Mucosa of stomach (tissue), 1 donor: ENCODE results near the gene ZNF839.
"Not testable (repeated sequence)": the region's sequence is repeated elsewhere in the genome, so short reads cannot be mapped to it uniquely, and the experiment has no call there.

Experiments
- H3K27me3 ChIP-seq: one replicate; pipeline ENCODE4 v1.7.0; 2013; ENCODE audit warnings: mild to moderate bottlenecking, low read length; ENCODE audit not compliant: control insufficient read depth, insufficient read depth
- H3K36me3 ChIP-seq: one replicate; pipeline ENCODE4 v1.7.0; 2013; ENCODE audit warnings: low read length; ENCODE audit not compliant: control insufficient read depth, insufficient read depth
- H3K4me1 ChIP-seq: one replicate; pipeline ENCODE4 v1.7.0; 2013; ENCODE audit warnings: mild to moderate bottlenecking, low read length; ENCODE audit not compliant: control insufficient read depth, insufficient read depth
- H3K4me3 ChIP-seq: one replicate; pipeline ENCODE4 v1.7.0; 2013; ENCODE audit warnings: low read length
- H3K9ac ChIP-seq: one replicate; pipeline ENCODE4 v1.7.0; 2013; ENCODE audit warnings: mild to moderate bottlenecking, low read length, moderate library complexity
- H3K9me3 ChIP-seq: one replicate; pipeline ENCODE4 v1.7.0; 2013; ENCODE audit warnings: mild to moderate bottlenecking, low read length, moderate library complexity; ENCODE audit not compliant: control insufficient read depth
- donor health status: Pancreatic carcinoma.

The ZNF839 gene

DNA sequence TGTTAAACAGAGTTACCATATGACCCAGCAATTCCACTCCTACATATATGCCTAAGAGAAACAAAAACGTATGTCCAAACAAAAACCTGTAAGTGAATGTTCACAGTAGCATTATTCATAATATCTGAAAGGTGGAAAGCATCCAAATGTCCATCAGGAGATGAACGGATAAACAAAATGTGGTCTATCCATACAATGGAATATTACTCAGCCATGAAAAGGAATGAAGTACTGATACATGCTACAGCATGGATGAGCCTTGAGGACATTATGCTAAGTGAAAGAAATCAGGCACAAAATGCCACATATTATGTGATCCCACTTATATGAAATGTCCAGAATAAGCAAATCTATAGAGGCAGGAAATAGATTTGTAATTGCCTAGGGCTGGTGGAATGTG is 31.4 kb upstream of the ZNF839 start:
- Histone ChIP-seq H3K27me3 (no peaks in the 10 kb centered on the region), H3K4me1 (no peaks in the 10 kb centered on the region), H3K36me3 (no peaks in the 10 kb centered on the region), H3K4me3 (no peak overlapping the region), H3K9me3 (no peaks in the 10 kb centered on the region), H3K9ac (no peak overlapping the region)

DNA sequence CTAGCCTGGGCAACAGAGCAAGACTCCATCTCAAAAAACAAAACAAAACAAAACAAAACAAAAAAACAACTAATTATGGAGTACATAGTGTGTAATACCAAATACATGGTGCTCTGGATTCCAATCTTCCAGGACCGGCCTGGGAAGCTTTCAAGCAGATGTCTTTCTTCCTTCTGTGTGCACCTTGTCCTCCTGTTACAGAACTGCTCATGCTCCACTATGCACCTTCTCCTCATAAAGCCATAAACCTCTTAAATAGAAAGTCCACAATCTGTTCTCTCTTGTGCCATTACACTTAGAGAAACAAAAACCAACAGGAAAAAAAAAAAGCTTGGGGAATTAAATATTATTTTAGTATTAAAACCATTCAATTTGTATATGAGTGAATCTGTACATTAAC is 27.1 kb upstream of the ZNF839 start:
- H3K9me3 ChIP-seq: no peaks in the 10 kb centered on the region
- no peaks in the 10 kb centered on the region for H3K36me3 ChIP-seq
- no peaks in the 10 kb centered on the region for H3K4me1 ChIP-seq
- H3K4me3 ChIP-seq: no peak overlapping the region
- H3K9ac ChIP-seq: no peak overlapping the region
- H3K27me3 ChIP-seq: no peaks in the 10 kb centered on the region

DNA sequence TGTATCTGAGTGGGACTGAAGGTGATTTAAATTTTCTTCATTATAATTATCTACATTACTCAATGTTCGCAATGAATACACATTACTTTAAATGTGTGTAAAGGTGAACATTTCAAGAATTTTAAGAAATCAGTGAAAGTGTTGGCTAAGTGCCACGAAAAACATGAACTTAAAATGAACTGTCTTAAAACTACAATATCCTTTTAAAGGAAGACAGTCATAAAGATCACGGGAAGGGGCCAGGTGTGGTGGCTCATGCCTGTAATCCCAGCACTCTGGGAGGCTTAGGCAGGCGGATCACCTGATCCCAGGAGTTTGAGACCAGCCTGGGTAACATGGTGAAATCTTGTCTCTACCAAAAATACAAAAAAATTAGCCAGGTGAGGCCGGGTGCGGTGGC is 25.8 kb upstream of the ZNF839 start:
- no peak overlapping the region for H3K9ac ChIP-seq
- H3K4me1 ChIP-seq: no peaks in the 10 kb centered on the region
- H3K27me3 ChIP-seq: no peaks in the 10 kb centered on the region
- H3K4me3 ChIP-seq: no peak overlapping the region
- no peaks in the 10 kb centered on the region for H3K9me3 ChIP-seq
- no peaks in the 10 kb centered on the region for H3K36me3 ChIP-seq

DNA sequence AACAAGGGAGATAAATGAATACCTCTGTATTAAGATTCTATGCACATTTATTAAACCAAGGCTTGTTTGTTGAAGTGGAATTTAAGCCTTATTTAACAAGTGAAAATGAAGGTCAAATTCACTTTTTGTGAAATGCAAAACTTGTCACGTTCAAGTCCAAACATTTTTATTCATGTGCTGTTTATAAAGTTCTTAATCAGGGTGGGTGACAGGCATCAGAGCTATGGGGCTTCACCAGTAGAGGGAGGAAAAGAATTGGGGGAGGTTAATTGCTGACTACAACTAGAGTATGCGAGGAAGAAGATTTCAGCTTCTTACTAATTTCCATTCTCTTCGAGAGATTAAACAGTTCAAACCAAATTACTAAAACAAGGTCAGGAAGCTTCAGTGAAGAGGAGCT is 24.3 kb upstream of the ZNF839 start:
- no peaks in the 10 kb centered on the region for H3K27me3 ChIP-seq
- no peak overlapping the region for H3K9ac ChIP-seq
- no peaks in the 10 kb centered on the region for H3K36me3 ChIP-seq
- no peak overlapping the region for H3K4me3 ChIP-seq
- H3K9me3 ChIP-seq: no peaks in the 10 kb centered on the region
- H3K4me1 ChIP-seq: no peaks in the 10 kb centered on the region

DNA sequence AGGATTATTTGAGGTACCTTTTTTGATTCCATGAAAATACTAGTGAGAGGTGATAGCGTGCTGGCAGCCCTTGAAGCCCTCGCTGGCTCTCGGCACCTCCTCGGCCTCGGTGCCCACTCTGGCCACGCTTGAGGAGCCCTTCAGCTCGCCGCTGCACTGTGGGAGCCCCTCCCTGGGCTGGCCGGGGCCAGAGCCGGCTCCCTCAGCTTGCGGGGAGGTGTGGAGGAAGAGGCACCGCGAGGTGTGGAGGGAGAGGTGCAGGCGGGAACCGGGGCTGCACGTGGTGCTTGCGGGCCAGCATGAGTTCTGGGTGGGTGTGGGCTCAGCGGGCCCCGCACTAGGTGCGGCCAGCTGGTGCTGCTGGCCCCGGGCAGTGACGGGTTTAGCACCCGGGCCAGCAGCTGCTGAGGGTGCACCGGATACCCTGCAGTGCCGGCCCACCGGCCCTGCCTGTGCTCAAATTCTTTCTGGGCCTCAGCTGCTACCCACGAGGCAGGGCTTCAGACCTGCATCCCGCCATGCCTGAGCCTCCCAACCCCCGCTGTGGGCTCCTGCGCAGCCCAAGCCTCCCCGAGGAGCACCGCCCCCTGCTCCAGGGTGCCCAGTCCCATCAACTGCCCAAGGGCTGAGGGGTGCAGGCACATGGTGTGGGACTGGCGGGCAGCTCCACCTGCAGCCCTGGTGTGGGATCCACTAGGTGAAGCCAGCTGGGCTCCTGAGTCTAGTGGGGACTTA is 21.9 kb upstream of the ZNF839 start:
- H3K4me1 ChIP-seq: no peaks in the 10 kb centered on the region
- no peaks in the 10 kb centered on the region for H3K36me3 ChIP-seq
- H3K9ac ChIP-seq: no peak overlapping the region
- no peaks in the 10 kb centered on the region for H3K27me3 ChIP-seq
- H3K4me3 ChIP-seq: no peak overlapping the region
- no peaks in the 10 kb centered on the region for H3K9me3 ChIP-seq

DNA sequence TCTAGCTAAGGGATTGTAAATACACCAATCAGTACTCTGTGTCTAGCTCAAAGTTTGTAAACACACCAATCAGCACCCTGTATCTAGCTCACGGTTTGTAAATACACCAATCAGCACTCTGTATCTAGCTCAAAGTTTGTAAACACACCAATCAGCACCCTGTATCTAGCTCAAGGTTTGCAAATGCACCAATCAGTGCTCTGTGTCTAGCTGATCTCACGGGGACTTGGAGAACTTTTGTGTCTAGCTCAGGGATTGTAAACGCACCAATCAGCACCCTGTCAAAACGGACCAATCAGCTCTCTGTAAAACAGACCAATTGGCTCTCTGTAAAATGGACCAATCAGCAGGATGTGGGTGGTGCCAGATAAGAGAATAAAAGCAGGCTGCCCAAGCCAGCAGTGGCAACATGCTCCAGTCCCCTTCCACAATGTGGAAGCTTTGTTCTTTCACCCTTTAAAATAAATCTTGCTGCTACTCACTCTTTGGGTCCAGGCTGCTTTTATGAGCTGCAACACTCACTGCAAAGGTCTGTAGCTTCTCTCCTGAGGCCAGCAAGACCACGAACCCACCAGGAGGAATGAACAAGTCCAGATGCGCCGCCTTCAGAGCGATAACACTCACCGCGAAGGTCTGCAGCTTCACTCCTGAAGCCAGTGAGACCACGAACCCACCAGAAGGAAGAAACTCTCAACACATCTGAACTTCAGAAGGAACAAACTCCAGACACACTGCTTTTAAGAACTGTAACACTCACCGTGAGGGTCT is 21.1 kb upstream of the ZNF839 start:
- not testable (repeated sequence) for H3K4me3 ChIP-seq, H3K36me3 ChIP-seq, H3K4me1 ChIP-seq, H3K9me3 ChIP-seq, H3K27me3 ChIP-seq, H3K9ac ChIP-seq

DNA sequence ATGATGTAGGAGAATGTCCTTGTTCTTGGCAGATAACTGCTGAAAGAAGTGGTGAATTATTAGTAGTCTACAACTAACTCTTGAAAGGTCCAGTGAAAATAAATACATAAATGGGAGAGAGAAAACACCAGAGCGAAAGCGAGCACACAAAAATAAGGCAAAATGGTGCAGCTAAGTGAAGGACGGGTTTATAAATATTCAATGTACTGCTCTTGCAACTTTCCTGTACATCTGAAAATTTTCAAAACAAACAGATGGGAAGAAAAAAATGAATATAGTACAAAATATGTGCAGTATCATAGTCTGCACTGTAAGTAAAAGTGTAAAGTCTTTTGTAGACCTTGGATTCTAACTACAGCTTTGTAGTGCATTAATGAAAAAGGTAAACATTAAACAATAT is 15.9 kb upstream of the ZNF839 start:
- H3K27me3 ChIP-seq: no peaks in the 10 kb centered on the region
- no peak overlapping the region for H3K4me3 ChIP-seq
- H3K4me1 ChIP-seq: no peaks in the 10 kb centered on the region
- no peak overlapping the region for H3K9ac ChIP-seq
- H3K36me3 ChIP-seq: no peaks in the 10 kb centered on the region
- H3K9me3 ChIP-seq: no peaks in the 10 kb centered on the region

DNA sequence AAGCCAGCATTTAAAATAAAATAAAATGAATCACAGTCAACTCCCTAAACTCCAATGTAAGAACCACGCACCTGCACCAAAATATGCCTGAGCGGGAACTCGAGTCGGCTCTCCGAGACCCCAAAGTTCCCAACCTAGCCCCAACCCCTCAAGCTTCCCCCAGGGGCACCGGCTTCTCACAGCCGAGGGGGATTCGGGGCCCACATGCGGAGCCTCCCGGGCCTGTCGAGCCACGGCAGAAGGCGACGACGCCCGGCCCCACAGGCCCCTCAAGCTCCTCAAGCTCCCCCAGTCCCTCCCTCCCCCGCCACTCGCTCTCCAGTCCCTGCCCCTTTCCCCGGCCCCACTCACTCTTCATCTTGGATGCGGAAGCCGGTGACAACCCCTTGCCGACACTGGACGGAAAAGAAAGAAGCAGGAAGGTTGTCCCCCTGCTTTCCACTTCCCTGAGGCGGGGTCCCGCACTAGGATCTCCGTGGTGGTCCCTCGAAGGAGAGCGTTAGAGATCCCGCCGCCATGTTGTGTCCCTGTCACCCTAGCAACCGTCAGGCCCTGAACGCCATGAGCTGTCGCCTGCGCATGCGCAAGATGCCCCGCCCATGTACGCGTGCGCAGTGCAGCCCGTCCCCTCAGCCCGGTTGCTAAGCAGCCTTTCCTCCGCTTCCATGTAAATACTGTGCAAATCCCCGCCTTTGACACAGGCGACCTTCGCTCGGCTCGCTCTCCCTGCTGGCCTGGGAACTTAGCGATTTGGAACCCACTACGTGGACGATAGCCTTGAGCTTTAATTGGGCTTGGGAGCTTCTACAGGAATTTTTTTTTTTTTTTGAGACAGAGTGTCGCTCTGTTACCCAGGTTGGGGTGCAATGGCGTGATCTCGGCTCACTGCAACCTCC is 14.7 kb upstream of the ZNF839 start, which contains the start of gene MOK:
Gene MOK (minus strand): TSS at position 554 of the 896 bp plus-strand sequence. CDS start 196 bp downstream, at position 358.
- Histone ChIP-seq H3K36me3 (no peaks in the 10 kb centered on the region), H3K9ac (peak within 1 kb of the TSS; percentile 66), H3K9me3 (no peaks in the 10 kb centered on the region), H3K4me1 (no peaks in the 10 kb centered on the region), H3K27me3 (no peaks in the 10 kb centered on the region), H3K4me3 (peak within 1 kb of the TSS; percentile 91)

DNA sequence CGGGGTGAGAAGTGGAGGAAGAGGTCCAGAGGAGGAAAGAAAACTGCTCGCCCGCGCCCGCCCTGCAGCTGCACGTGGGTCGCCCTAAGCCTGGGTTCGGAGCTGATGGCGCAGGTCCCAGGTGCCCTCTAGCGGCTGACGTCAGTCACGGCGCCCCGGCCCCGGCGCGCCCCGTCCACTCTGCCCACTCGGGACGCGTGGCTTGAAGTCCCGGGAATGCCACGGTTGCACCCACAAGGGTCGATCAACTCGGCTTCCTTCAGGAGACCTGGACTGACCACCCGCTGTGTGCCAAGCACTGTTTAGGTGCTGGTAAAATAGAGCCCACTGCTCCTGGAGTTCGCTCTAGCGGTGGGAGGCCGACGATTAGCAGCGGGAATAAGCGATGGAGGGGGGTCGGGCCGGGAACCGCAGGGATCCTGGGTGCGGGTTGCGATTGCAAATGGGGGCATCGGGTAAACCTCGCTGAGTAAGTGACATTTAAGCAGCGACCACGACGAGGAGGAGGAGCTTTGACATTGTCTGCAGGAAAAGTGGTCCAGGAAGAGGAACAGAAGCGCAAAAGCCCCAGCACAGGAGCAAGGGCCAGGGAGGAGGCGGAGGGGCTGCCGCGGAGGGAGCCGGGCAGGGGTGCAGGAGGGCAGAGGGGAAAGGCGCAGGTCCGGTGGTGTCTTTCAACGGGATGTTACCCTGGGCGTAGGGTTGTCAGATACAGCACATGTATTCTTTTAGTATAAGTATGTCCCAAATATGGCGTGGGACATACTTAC is 5.1 kb upstream of the ZNF839 start:
- Histone ChIP-seq H3K9me3 (no peaks in the 10 kb centered on the region), H3K36me3 (no peaks in the 10 kb centered on the region), H3K4me1 (peaks cover 27% of the 10 kb centered on the region), H3K27me3 (no peaks in the 10 kb centered on the region), H3K9ac (peak overlapping the region; percentile 25), H3K4me3 (peak overlapping the region; percentile 42)

DNA sequence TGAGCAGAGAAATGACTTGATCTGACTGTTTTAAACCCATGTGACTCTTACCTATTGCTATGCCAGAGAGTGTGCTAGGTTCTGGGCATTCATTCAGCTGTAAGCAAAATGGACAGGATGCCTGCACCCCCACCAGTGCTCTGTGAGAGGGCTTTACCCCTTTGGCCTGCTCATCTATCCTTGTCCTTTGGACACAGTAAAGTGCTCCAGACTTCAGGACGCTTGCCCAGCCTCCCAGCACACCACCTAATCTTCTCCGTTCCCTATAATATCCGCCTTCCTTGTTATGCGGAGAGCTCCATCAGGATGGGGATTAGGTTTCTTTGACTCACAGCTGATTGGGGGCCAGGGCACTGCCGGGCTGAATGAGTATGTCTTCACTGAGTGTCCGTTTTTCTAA is 4.4 kb upstream of the ZNF839 start:
- H3K9me3 ChIP-seq: no peaks in the 10 kb centered on the region
- H3K9ac ChIP-seq: no peak overlapping the region
- H3K27me3 ChIP-seq: no peaks in the 10 kb centered on the region
- no peak overlapping the region for H3K4me3 ChIP-seq
- no peaks in the 10 kb centered on the region for H3K36me3 ChIP-seq
- peaks cover 29% of the 10 kb centered on the region for H3K4me1 ChIP-seq

DNA sequence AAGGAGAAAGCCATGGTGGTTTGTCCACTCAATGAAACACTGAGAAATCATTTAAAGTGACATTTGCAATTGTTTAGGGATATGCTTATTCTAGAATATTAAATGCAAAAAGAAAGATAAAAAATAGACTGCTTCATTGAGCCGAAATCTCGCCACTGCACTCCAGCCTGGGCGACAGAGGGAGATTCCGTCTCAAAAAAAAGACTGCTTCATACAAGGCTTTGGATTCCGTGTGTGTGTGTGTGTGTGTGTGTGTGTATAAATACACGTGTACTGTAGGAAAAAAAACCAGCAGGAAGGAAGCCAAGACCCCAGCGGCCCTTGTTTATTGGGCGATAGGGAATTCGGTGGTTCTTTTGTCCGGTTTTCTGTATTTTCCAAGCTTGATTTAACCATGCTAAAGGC is 3.2 kb upstream of the ZNF839 start:
- Histone ChIP-seq H3K36me3 (no peaks in the 10 kb centered on the region), H3K4me1 (peaks cover 35% of the 10 kb centered on the region), H3K4me3 (peak overlapping the region; percentile 72), H3K27me3 (no peaks in the 10 kb centered on the region), H3K9ac (peak overlapping the region; percentile 71), H3K9me3 (no peaks in the 10 kb centered on the region)
